Naive thymus-derived CD4-positive, alpha-beta T cell (primary cell): Measurements from ENCODE around the gene BIRC7. TPM values are rescaled to one million over a fixed set of nuclear protein-coding genes. Genes with fewer than 3 reads are reported as not detected.

Experiments used
- ATAC-seq: fragments of 150-1000 bp; cut with Tn5 transposase; 2 replicates; pipeline ENCODE4 v1.10.0; 2021; ENCODE audit warnings: mild to moderate bottlenecking, moderate library complexity
- CTCF ChIA-PET: fragments of 350-600 bp; sonication (Branson Sonifier 250); formaldehyde crosslinking; loops from one replicate; lab custom pipeline; 2021; ENCODE audit warnings: antibody characterized with exemption; lab: Charles Lee
- POLR2A ChIA-PET: fragments of 350-600 bp; sonication (Branson Sonifier 250); formaldehyde crosslinking; loops from one replicate; lab custom pipeline; 2021; ENCODE audit warnings: antibody characterized with exemption, inconsistent platforms; lab: Charles Lee
- DNase-seq, 9 donors: peaks; one replicate each; pipeline versions ENCODE4 v3.0.0 to v3.0.0-alpha.2; 2020 to 2022; ENCODE audit warnings: mixed read lengths in 1 of 9
- H3K27ac ChIP-seq: one replicate; pipeline ENCODE4 v1.7.0; 2013; ENCODE audit warnings: mild to moderate bottlenecking, low read depth, low read length, moderate library complexity
- H3K27me3 ChIP-seq, 2 donors: one replicate each; pipeline ENCODE4 v1.7.0; 2013; ENCODE audit warnings: low read length in 2 of 2, mild to moderate bottlenecking in 2 of 2, moderate library complexity in 2 of 2; ENCODE audit not compliant: control insufficient read depth in 2 of 2, insufficient read depth in 2 of 2
- H3K36me3 ChIP-seq, 3 experiments: 1 replicate in 2 of 3; 2 replicates in 1 of 3; pipeline ENCODE4 v1.7.0; 2013; ENCODE audit warnings: low read length in 3 of 3, mild to moderate bottlenecking in 3 of 3, moderate library complexity in 1 of 3; ENCODE audit not compliant: insufficient read depth in 3 of 3, control insufficient read depth in 2 of 3
- H3K4me1 ChIP-seq, 2 donors: one replicate each; pipeline ENCODE4 v1.7.0; 2013; ENCODE audit warnings: low read length in 2 of 2, mild to moderate bottlenecking in 2 of 2, moderate library complexity in 1 of 2; ENCODE audit not compliant: control insufficient read depth in 2 of 2, insufficient read depth in 2 of 2
- H3K4me3 ChIP-seq: 2 replicates; pipeline ENCODE4 v1.7.0; 2013; ENCODE audit warnings: mild to moderate bottlenecking, low read length
- H3K9me3 ChIP-seq, 3 experiments: 1 replicate in 2 of 3; 2 replicates in 1 of 3; pipeline ENCODE4 v1.7.0; 2013; ENCODE audit warnings: low read length in 3 of 3; ENCODE audit not compliant: control insufficient read depth in 2 of 3
- H3K27ac Mint-ChIP-seq, 9 donors: one replicate each; pipeline ENCODE4 v1.8.0; 2020 to 2022; ENCODE audit warnings: mixed read lengths in 9 of 9, mild to moderate bottlenecking in 8 of 9, moderate library complexity in 5 of 9, inconsistent platforms in 2 of 9
- H3K27me3 Mint-ChIP-seq, 5 donors: one replicate each; pipeline ENCODE4 v1.8.0; 2021 to 2022; ENCODE audit warnings: mixed read lengths in 5 of 5, mild to moderate bottlenecking in 1 of 5
- H3K36me3 Mint-ChIP-seq, 5 donors: one replicate each; pipeline ENCODE4 v1.8.0; 2020 to 2022; ENCODE audit warnings: mixed read lengths in 5 of 5, mild to moderate bottlenecking in 3 of 5, inconsistent platforms in 1 of 5
- H3K4me1 Mint-ChIP-seq, 7 donors: one replicate each; pipeline ENCODE4 v1.8.0; 2020 to 2022; ENCODE audit warnings: mixed read lengths in 7 of 7, mild to moderate bottlenecking in 3 of 7, inconsistent platforms in 1 of 7
- H3K4me3 Mint-ChIP-seq, 10 donors: one replicate each; pipeline ENCODE4 v1.8.0; 2020 to 2022; ENCODE audit warnings: mild to moderate bottlenecking in 10 of 10, mixed read lengths in 10 of 10, moderate library complexity in 6 of 10, inconsistent platforms in 2 of 10
- H3K9me3 Mint-ChIP-seq, 11 donors: one replicate each; pipeline ENCODE4 v1.8.0; 2020 to 2022; ENCODE audit warnings: mixed read lengths in 11 of 11, mild to moderate bottlenecking in 4 of 11, inconsistent platforms in 1 of 11, moderate library complexity in 1 of 11
- intact Hi-C, 2 donors: fragments of 100-400 bp; cut with micrococcal nuclease; formaldehyde crosslinking; loops; one replicate each; pipeline ENCODE4 v1.15.1; 2023
- polyA plus RNA-seq, 2 donors: library from polyadenylated mRNA; unstranded; fragments of 300-500 nt; fragmentation: Illumina TruSeq; gene quantifications; one replicate each; pipeline ENCODE4 v1.2.3, GENCODE V29; 2021
- total RNA-seq, 6 experiments: library from RNA in 5 of 6; stranded (reverse) in 5 of 6; gene quantifications; 1 replicate in 5 of 6; 2 replicates in 1 of 6; pipeline ENCODE4 v1.2.3 and lab custom pipeline; 2021 to 2026

Gene BIRC7
- total and polyA plus RNA-seq, 7 experiments from 2014 or later = not detected

DNA sequence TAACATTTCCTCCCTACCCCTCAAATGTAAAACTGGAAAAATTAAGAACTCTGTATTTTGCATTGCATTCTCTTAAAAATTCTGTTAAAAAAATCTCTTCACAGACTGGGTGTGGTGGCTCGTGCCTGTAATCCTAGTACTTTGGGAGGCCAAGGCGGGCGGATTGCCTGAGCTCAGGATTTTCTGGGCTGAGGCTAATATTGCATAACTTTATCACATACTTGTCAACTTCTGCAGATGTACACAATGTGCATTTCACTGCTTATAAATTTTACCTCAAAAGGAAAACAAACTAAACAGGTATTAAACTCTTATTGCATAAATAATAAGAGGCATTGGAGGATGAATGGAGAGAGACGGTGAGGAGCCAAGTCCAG lies 40.9 kb upstream of the BIRC7 start:
- ChIA-PET CTCF (no interaction called here), POLR2A (no interaction called here)
- Mint-ChIP-seq H3K4me3 (no peak overlapping the region), H3K27me3 (no peaks in the 10 kb centered on the region), H3K4me1 (peaks cover 19 to 34% (median 28%) of the 10 kb centered on the region in 7 donors), H3K9me3 (no peaks in the 10 kb centered on the region), H3K36me3 (peaks cover 2 to 24% (median 7%) of the 10 kb centered on the region in 5 donors), H3K27ac (no peak overlapping the region)
- Histone ChIP-seq H3K27me3 (no peaks in the 10 kb centered on the region), H3K9me3 (no peaks in the 10 kb centered on the region), H3K4me3 (no peak overlapping the region), H3K36me3 (peaks cover 0 to 32% (median 0%) of the 10 kb centered on the region in 3 experiments), H3K4me1 (no peaks in the 10 kb centered on the region), H3K27ac (no peak overlapping the region)
- DNase-seq = no peak
- no peak for ATAC-seq
- intact Hi-C loops = no loop called here

DNA sequence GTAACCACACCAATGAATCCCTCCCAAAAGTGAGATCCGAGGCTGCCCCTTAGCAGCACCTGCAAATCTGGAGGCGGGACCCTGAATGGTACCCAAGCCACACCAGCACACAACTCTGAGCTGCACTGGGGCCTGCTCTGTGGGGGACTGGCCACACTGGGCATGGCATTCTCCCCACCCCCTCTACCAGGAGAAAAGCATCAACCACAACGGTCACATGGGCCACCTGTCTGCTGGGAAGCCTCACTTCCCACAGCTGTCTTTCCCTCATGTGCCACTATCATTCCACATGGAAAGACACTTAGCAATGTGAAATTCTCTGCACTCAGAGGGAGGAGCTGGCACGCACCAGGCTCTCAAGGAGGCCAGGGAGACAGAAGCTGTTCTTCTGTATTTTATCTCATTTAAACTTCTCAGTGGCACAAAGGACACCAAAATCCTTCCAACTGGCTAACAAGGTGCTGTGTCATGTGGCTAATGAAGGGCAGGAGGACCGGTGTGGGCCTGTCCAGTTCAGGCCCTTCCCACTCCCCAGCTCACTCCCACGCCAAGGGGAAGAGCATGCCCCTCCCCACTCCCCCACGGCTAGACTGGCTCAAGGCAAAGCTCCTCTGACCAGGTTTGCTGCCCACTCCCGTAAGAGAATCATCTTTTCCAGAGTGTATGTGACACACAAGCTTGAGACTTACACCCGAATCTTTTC lies 38.8 kb upstream of the BIRC7 start:
- H3K27ac Mint-ChIP-seq = peak overlapping the region in 2 of 9 donors; percentile 16 to 59
- H3K36me3 Mint-ChIP-seq = peaks cover 2 to 32% (median 7%) of the 10 kb centered on the region in 5 donors
- Histone ChIP-seq H3K4me3 (no peak overlapping the region), H3K27ac (no peak overlapping the region), H3K9me3 (no peaks in the 10 kb centered on the region), H3K36me3 (peaks cover 0 to 53% (median 6%) of the 10 kb centered on the region in 3 experiments), H3K27me3 (no peaks in the 10 kb centered on the region), H3K4me1 (no peaks in the 10 kb centered on the region)
- ATAC-seq = no peak
- ChIA-PET CTCF (no interaction called here), POLR2A (interaction anchor here (1.9 kb wide), 1 partner anchor 15 kb away, joined by 4 read pairs; no protein-coding TSS in a partner anchor)
- no peaks in the 10 kb centered on the region for H3K9me3 Mint-ChIP-seq
- intact Hi-C loops = no loop called here
- peaks cover 19 to 48% (median 37%) of the 10 kb centered on the region in 7 donors for H3K4me1 Mint-ChIP-seq
- H3K27me3 Mint-ChIP-seq = no peaks in the 10 kb centered on the region
- DNase-seq = no peak
- no peak overlapping the region for H3K4me3 Mint-ChIP-seq

DNA sequence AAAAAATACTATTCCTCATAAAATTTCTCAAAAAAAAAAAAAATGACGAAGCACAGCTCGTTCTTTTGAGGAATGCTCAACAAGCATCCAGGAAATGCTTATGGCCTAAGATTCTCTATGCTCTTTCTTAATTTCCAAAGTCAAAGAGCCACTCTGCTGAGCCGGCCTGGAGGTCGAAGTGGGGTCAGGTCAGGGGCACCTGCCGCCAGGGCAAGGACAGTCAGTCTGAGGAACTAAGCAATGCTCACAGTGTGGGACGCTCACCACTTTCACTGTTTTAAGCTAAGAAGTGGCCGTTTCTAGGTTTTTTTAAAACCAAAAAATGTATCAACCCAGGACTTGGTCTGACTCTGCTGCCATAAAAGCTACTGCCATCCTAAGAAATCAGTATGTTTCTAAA lies 37.1 kb upstream of the BIRC7 start:
- ChIA-PET POLR2A (interaction anchor here (0.6 to 1.9 kb wide), 4 partner anchors 13 to 72 kb away, joined by 3 to 4 read pairs (median 3); no protein-coding TSS in a partner anchor), CTCF (interaction anchor here (1.0 kb wide), 1 partner anchor 25 kb away, joined by 4 read pairs; no protein-coding TSS in a partner anchor)
- H3K36me3 Mint-ChIP-seq = peaks cover 2 to 42% (median 7%) of the 10 kb centered on the region in 5 donors
- H3K27ac Mint-ChIP-seq = peak overlapping the region in 6 of 9 donors; percentile 5 to 65 (median 29)
- Histone ChIP-seq H3K4me1 (no peaks in the 10 kb centered on the region), H3K27ac (no peak overlapping the region), H3K9me3 (no peaks in the 10 kb centered on the region), H3K36me3 (peaks cover 0 to 69% (median 15%) of the 10 kb centered on the region in 3 experiments), H3K27me3 (no peaks in the 10 kb centered on the region), H3K4me3 (no peak overlapping the region)
- peaks cover 19 to 49% (median 37%) of the 10 kb centered on the region in 7 donors for H3K4me1 Mint-ChIP-seq
- H3K4me3 Mint-ChIP-seq = no peak overlapping the region
- DNase-seq (no peak), ATAC-seq (no peak)
- no peaks in the 10 kb centered on the region for H3K27me3 Mint-ChIP-seq
- no peaks in the 10 kb centered on the region for H3K9me3 Mint-ChIP-seq
- intact Hi-C loops = no loop called here

DNA sequence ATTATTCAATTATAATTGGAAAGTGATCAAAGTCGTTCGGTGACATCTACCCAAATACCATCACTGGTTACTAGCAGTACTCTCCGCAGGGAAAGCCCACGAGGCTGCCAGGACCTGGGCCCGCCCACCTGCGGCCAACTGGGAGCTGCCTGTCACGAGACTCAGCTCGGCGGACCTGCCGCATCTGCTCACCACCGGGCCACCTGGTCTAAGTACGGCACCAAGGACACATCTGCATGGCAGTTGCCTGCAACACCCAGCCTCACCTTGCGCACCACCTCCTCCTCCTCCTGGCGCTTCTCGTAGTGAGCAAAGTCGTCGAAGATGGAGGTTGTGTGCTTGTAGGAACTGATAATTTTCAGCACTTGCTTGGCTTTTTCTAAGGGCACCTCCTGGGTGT lies 33.7 kb upstream of the BIRC7 start:
- Histone ChIP-seq H3K27me3 (no peaks in the 10 kb centered on the region), H3K4me3 (no peak overlapping the region), H3K36me3 (peaks cover 0 to 81% (median 15%) of the 10 kb centered on the region in 3 experiments), H3K27ac (no peak overlapping the region), H3K4me1 (no peaks in the 10 kb centered on the region), H3K9me3 (no peaks in the 10 kb centered on the region)
- DNase-seq (no peak), ATAC-seq (no peak)
- ChIA-PET CTCF (no interaction called here), POLR2A (no interaction called here)
- peaks cover 0 to 36% (median 5%) of the 10 kb centered on the region in 5 donors for H3K36me3 Mint-ChIP-seq
- intact Hi-C loops = no loop called here
- no peak overlapping the region for H3K27ac Mint-ChIP-seq
- no peaks in the 10 kb centered on the region for H3K27me3 Mint-ChIP-seq
- peaks cover 13 to 58% (median 42%) of the 10 kb centered on the region in 7 donors for H3K4me1 Mint-ChIP-seq
- H3K4me3 Mint-ChIP-seq = no peak overlapping the region
- H3K9me3 Mint-ChIP-seq = no peaks in the 10 kb centered on the region

DNA sequence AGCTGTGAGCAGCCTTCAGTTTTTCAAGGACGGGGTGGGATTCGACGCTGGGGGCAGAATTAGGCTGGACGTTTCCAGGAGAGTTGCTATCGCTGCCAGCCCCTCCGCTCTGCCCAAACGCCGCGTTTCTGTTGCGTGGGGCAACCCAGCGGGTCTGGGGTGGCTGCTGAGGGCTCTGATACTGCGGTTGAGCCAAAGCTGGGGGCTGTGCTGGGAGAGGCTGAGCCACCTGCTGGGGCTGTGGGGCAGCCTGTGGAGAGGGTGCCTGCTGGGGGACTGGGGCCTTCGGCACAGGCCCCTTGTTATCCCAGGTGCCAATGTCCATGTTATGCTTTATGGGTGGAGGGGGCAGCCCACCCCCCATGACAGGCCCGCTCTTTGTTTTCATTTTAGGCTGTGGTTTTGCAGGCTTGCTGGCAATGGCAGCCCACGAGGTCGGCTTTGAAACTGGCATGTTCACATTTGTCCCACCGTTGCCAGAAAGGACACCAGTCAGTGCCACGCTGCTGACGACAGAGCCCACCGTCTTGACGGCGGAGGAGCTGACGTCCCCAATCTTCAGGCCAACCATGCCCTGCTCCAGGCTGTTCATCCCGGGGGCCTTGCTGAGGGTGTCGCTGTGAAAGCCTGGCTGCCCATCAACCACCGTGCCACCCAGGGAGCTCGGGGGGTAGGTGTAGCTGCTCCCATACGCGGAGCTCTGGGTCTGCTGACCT lies 32.7 kb upstream of the BIRC7 start:
- CTCF ChIA-PET = no interaction called here
- peaks cover 2 to 79% (median 21%) of the 10 kb centered on the region in 3 experiments for H3K36me3 ChIP-seq
- no peak overlapping the region for H3K4me3 Mint-ChIP-seq
- H3K27me3 ChIP-seq = no peaks in the 10 kb centered on the region
- H3K9me3 ChIP-seq = no peaks in the 10 kb centered on the region
- H3K9me3 Mint-ChIP-seq = no peaks in the 10 kb centered on the region
- peaks cover 6 to 55% (median 39%) of the 10 kb centered on the region in 7 donors for H3K4me1 Mint-ChIP-seq
- no peaks in the 10 kb centered on the region for H3K4me1 ChIP-seq
- H3K36me3 Mint-ChIP-seq = peaks cover 3 to 38% (median 6%) of the 10 kb centered on the region in 5 donors
- H3K4me3 ChIP-seq = no peak overlapping the region
- H3K27ac ChIP-seq = no peak overlapping the region
- no peak for DNase-seq
- POLR2A ChIA-PET = no interaction called here
- intact Hi-C loops = no loop called here
- ATAC-seq = no peak
- H3K27me3 Mint-ChIP-seq = no peaks in the 10 kb centered on the region
- H3K27ac Mint-ChIP-seq = no peak overlapping the region

DNA sequence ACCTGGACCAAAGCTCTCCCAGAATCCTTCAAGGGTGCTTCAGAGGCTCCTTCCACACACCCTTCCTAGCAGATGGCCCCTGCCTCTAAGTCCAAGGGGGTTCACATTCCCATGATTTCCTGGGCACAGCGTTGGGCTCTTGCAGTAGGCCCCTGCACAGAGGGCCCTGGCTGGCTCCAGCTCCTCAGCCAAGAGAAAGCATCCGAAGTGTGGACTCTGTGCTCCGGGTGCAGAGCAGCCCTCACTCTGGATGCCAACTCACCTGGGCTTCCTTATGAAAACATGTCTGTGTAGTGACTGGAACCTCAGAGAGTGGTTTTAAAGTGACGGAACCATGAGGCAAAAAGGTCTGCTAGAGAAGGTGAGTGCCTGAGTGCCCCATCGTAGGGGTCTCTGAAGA lies 31.3 kb upstream of the BIRC7 start:
- CTCF ChIA-PET = no interaction called here
- peaks cover 3 to 46% (median 7%) of the 10 kb centered on the region in 5 donors for H3K36me3 Mint-ChIP-seq

More for the DNA sequence above, 31.3 kb upstream of the BIRC7 start:
- intact Hi-C loops = no loop called here
- POLR2A ChIA-PET = no interaction called here
- Mint-ChIP-seq H3K9me3 (no peaks in the 10 kb centered on the region), H3K27ac (no peak overlapping the region), H3K4me3 (no peak overlapping the region), H3K27me3 (no peaks in the 10 kb centered on the region), H3K4me1 (peaks cover 4 to 49% (median 33%) of the 10 kb centered on the region in 7 donors)
- H3K4me3 ChIP-seq = no peak overlapping the region
- H3K27me3 ChIP-seq = no peaks in the 10 kb centered on the region
- H3K36me3 ChIP-seq = peaks cover 11 to 93% (median 21%) of the 10 kb centered on the region in 3 experiments
- no peak for ATAC-seq
- H3K9me3 ChIP-seq = no peaks in the 10 kb centered on the region
- no peak for DNase-seq
- no peaks in the 10 kb centered on the region for H3K4me1 ChIP-seq
- H3K27ac ChIP-seq = no peak overlapping the region
